PC-3 (cell line): ENCODE results near the gene FLT1. TPM values are rescaled to one million over a fixed set of nuclear protein-coding genes. Genes with fewer than 3 reads are reported as not detected.
A peak's percentile ranks its signal among the peaks of the same experiment; 100 is the strongest.

Experiments
- ATAC-seq: fragments of 200-7000 bp; cut with Tn5 transposase; 2 replicates; pipeline ENCODE4 v1.9.1; 2020; ENCODE audit warnings: mild to moderate bottlenecking, moderate library complexity
- BruUV-seq: library from RNA; stranded (reverse); fragments of 400-500 nt; replicated peaks from 2 replicates; lab custom pipeline; 2021; lab: Mats Ljungman, UMichigan
- CTCF ChIA-PET: fragments of 300-600 bp; sonication (Branson Sonifier 250); formaldehyde crosslinking; loops from one replicate; lab custom pipeline; 2022; ENCODE audit warnings: antibody characterized with exemption; lab: Charles Lee
- POLR2A ChIA-PET: fragments of 300-600 bp; sonication (Branson Sonifier 250); formaldehyde crosslinking; loops from one replicate; lab custom pipeline; 2022; ENCODE audit warnings: antibody characterized with exemption; ENCODE audit not compliant: unreplicated experiment; lab: Charles Lee
- DNase-seq: peaks from one replicate; pipeline ENCODE4 v3.0.0-alpha.2; 2015
- H2AFZ ChIP-seq: fragments of 300-600 bp; sonication (generic); 2 replicates; pipeline ENCODE4 v1.6.0; 2016; ENCODE audit warnings: antibody characterized with exemption, low read length
- H3F3A ChIP-seq: fragments of 300-600 bp; sonication (generic); one replicate; pipeline ENCODE4 v1.6.0; 2017; ENCODE audit warnings: antibody characterized with exemption, low read length, control low read depth, mild to moderate bottlenecking; ENCODE audit not compliant: unreplicated experiment
- H3K27ac ChIP-seq: fragments of 300-600 bp; sonication (generic); 2 replicates; pipeline ENCODE4 v1.5.1; 2016; ENCODE audit warnings: mild to moderate bottlenecking, low read length
- H3K27me3 ChIP-seq: fragments of 300-600 bp; sonication (generic); 2 replicates; pipeline ENCODE4 v1.6.1; 2016; ENCODE audit warnings: low read length, mixed read lengths
- H3K36me3 ChIP-seq: fragments of 300-600 bp; sonication (generic); 2 replicates; pipeline ENCODE4 v1.6.1; 2016; ENCODE audit warnings: low read depth, mixed run types, low read length, mixed read lengths
- H3K4me1 ChIP-seq: fragments of 300-600 bp; sonication (generic); 2 replicates; pipeline ENCODE4 v1.5.1; 2016; ENCODE audit warnings: low read length; ENCODE audit not compliant: insufficient read depth
- H3K4me2 ChIP-seq: fragments of 300-600 bp; sonication (generic); 2 replicates; pipeline ENCODE4 v1.6.0; 2016; ENCODE audit warnings: low read length
- H3K4me3 ChIP-seq: fragments of 300-600 bp; sonication (generic); 2 replicates; pipeline ENCODE4 v1.5.1; 2016; ENCODE audit warnings: mild to moderate bottlenecking, low read length, mixed read lengths
- H3K79me2 ChIP-seq: fragments of 300-600 bp; sonication (generic); 2 replicates; pipeline ENCODE4 v1.6.1; 2017; ENCODE audit warnings: low read length, mixed read lengths
- H3K9ac ChIP-seq: fragments of 300-600 bp; sonication (generic); 2 replicates; pipeline ENCODE4 v1.6.0; 2016; ENCODE audit warnings: mild to moderate bottlenecking, low read length
- H3K9me2 ChIP-seq: fragments of 300-600 bp; sonication (generic); replicated peaks from 2 replicates; pipeline ENCODE4 v1.6.1; 2016; ENCODE audit warnings: mixed run types, low read length, mixed read lengths
- H3K9me3 ChIP-seq: fragments of 300-600 bp; sonication (generic); 2 replicates; pipeline ENCODE4 v1.6.1; 2016; ENCODE audit warnings: low read length, mixed read lengths
- H4K20me1 ChIP-seq: fragments of 300-600 bp; sonication (generic); 2 replicates; pipeline ENCODE4 v1.6.1; 2016; ENCODE audit warnings: low read length, mixed read lengths
- EZH2 ChIP-seq: fragments of 300-600 bp; sonication (generic); IDR thresholded peaks from one replicate; pipeline ENCODE4 v1.6.1; 2017; ENCODE audit warnings: antibody characterized with exemption, mild to moderate bottlenecking, low read length; ENCODE audit not compliant: unreplicated experiment
- EZH2phosphoT487 ChIP-seq: fragments of 300-600 bp; sonication (generic); IDR thresholded peaks from 2 replicates; pipeline ENCODE4 v1.6.1; 2018; ENCODE audit warnings: mild to moderate bottlenecking, antibody characterized with exemption, low read length, borderline replicate concordance
- intact Hi-C: fragments of 100-400 bp; cut with micrococcal nuclease; formaldehyde crosslinking; loops from 2 replicates; pipeline ENCODE4 v1.9.0; 2023
- total RNA-seq: library from RNA; depleted of rRNA; stranded (reverse); fragments of >200 nt; gene quantifications from 2 replicates; pipeline ENCODE4 v1.2.3, GENCODE V29; 2014
- TF ChIP-seq, protein P1 (sequence below): fragments of 300-600 bp; sonication (generic); conservative IDR thresholded peaks from 2 replicates; pipeline ENCODE4 v1.5.1; 2017; ENCODE audit warnings: antibody characterized with exemption, low read depth, mild to moderate bottlenecking, low read length

The FLT1 gene
- total RNA-seq, 1 experiment from 2014 or later = 1.2 TPM

DNA sequence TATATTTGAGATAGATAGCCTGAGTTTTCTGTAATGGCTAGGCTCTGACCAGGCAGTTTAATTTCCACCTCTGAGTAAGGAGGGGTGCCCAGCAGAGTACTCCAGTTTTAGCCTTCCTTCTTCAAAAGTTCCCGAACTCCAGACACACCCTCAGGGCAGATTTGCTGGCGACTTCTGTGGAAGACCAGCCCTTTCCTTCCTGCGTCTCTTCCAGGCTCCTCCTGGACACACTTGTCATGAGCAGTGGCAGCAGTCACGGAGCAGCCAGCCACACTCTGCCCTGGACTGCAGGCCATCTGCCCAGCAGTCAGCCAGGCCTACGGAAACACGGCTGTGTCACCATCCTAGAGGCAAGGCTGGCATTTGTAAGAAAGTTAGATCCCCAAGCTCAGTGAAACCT is 6.6 kb upstream of the FLT1 start:
- H4K20me1 ChIP-seq = no peaks in the 10 kb centered on the region
- intact Hi-C loops = no loop called here
- H3K9ac ChIP-seq = no peak overlapping the region
- no peak overlapping the region for H3K4me2 ChIP-seq
- TF ChIP-seq EZH2phosphoT487 = no peak
- no peak for TF ChIP-seq EZH2
- H3K9me2 ChIP-seq = no peaks in the 10 kb centered on the region
- DNase-seq = no peak
- H3K27me3 ChIP-seq = peaks cover 31% of the 10 kb centered on the region
- POLR2A ChIA-PET = no interaction called here
- peaks cover 4% of the 10 kb centered on the region; the same call in 1 of the 2 replicates for H3K4me1 ChIP-seq
- CTCF ChIA-PET = no interaction called here
- ATAC-seq = no peak
- H3F3A ChIP-seq = no peaks in the 10 kb centered on the region
- H3K27ac ChIP-seq = no peak overlapping the region
- H3K36me3 ChIP-seq = no peaks in the 10 kb centered on the region
- no peak overlapping the region for H2AFZ ChIP-seq
- BruUV-seq = no TSS peak
- H3K79me2 ChIP-seq = no peaks in the 10 kb centered on the region
- H3K4me3 ChIP-seq = no peak overlapping the region
- no peaks in the 10 kb centered on the region for H3K9me3 ChIP-seq

DNA sequence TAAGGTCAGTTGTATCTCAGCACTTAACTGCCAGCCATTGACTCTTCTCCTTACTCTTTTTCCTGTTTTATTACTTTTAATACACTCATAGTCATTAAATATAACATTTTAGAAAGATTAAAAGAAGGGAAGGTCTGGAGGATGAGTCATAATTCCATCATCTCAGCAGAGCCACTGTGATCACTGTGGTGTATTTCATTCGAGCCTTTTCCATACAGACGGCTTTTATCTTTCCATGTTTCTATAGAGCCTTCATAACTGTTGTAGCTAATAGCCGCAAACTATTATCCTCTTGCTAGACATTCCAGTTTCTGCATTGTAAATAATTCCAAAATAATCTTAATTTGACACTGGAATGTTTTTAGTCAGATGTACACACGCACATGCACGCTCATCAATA is 4.7 kb upstream of the FLT1 start:
- no peak for TF ChIP-seq EZH2phosphoT487
- no peak for TF ChIP-seq EZH2
- TF ChIP-seq, protein P1, sequence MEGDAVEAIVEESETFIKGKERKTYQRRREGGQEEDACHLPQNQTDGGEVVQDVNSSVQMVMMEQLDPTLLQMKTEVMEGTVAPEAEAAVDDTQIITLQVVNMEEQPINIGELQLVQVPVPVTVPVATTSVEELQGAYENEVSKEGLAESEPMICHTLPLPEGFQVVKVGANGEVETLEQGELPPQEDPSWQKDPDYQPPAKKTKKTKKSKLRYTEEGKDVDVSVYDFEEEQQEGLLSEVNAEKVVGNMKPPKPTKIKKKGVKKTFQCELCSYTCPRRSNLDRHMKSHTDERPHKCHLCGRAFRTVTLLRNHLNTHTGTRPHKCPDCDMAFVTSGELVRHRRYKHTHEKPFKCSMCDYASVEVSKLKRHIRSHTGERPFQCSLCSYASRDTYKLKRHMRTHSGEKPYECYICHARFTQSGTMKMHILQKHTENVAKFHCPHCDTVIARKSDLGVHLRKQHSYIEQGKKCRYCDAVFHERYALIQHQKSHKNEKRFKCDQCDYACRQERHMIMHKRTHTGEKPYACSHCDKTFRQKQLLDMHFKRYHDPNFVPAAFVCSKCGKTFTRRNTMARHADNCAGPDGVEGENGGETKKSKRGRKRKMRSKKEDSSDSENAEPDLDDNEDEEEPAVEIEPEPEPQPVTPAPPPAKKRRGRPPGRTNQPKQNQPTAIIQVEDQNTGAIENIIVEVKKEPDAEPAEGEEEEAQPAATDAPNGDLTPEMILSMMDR = no peak
- intact Hi-C loops = no loop called here
- H3F3A ChIP-seq = no peaks in the 10 kb centered on the region
- no peaks in the 10 kb centered on the region for H3K9me2 ChIP-seq
- H3K4me2 ChIP-seq = no peak overlapping the region
- H3K9ac ChIP-seq = no peak overlapping the region
- H2AFZ ChIP-seq = no peak overlapping the region
- peaks cover 50% of the 10 kb centered on the region for H3K27me3 ChIP-seq
- DNase-seq (peak; percentile 54), ATAC-seq (peak; percentile 93)
- no peaks in the 10 kb centered on the region for H3K9me3 ChIP-seq
- peaks cover 4% of the 10 kb centered on the region; the same call in 1 of the 2 replicates for H3K4me1 ChIP-seq
- H3K27ac ChIP-seq = no peak overlapping the region
- no TSS peak for BruUV-seq
- no peaks in the 10 kb centered on the region for H3K36me3 ChIP-seq
- ChIA-PET POLR2A (no interaction called here), CTCF (no interaction called here)
- H4K20me1 ChIP-seq = no peaks in the 10 kb centered on the region
- no peak overlapping the region for H3K4me3 ChIP-seq
- no peaks in the 10 kb centered on the region for H3K79me2 ChIP-seq

DNA sequence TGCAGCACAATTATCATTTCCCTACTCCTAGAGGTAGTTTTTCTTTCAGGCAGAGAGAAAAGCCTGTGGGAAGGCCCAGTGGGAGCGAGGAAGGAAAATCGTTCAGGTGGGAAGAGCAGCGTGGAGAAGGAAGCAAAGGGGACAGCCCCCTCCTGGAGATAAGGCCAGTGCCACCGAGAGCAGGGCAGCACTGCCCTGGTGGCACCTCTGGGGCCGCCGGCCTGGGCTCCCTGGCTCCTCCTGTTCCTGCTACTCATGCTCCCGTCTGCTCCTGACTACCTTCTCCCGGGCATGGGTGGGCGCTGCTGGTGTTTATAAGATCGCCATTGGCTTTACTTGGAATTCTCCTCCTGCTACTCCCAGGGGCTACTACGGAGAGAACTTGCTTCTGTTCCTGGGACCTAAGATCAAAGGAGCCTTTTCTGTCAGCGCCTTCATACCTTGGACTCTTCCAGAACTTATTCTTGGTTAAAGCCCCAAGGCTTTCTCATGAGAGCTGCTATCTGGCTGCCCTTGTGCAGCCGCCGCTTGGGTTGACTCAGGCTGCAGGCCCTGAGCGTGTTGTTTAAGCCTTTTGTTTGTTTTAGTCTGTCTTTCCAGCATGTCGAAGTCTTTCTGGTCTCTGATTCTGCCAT is 3.7 kb upstream of the FLT1 start:
- TF ChIP-seq EZH2phosphoT487 (no peak), EZH2 (no peak)
- TF ChIP-seq, protein P1 = no peak
- BruUV-seq = no TSS peak
- Histone ChIP-seq H4K20me1 (no peaks in the 10 kb centered on the region), H3K4me3 (no peak overlapping the region), H3K79me2 (no peaks in the 10 kb centered on the region), H3K9me3 (no peaks in the 10 kb centered on the region), H3K36me3 (no peaks in the 10 kb centered on the region), H3K27me3 (peaks cover 60% of the 10 kb centered on the region), H3F3A (no peaks in the 10 kb centered on the region), H2AFZ (no peak overlapping the region), H3K4me2 (no peak overlapping the region), H3K9ac (no peak overlapping the region), H3K4me1 (peaks cover 4% of the 10 kb centered on the region; the same call in 1 of the 2 replicates), H3K27ac (no peak overlapping the region), H3K9me2 (no peaks in the 10 kb centered on the region)
- ChIA-PET POLR2A (no interaction called here), CTCF (no interaction called here)
- no peak for ATAC-seq
- intact Hi-C loops = no loop called here
- no peak for DNase-seq
